ENCODE results near the gene LSM5. TPM values are rescaled to one million over a fixed set of nuclear protein-coding genes. Genes with fewer than 3 reads are reported as not detected.

LSM5 gene
- total and polyA plus RNA-seq, 9 of the 15 experiments (the other 6 are each of a cell fraction or from before 2014, with no cell fraction given), result 36.3 to 620 (median 186) TPM

DNA sequence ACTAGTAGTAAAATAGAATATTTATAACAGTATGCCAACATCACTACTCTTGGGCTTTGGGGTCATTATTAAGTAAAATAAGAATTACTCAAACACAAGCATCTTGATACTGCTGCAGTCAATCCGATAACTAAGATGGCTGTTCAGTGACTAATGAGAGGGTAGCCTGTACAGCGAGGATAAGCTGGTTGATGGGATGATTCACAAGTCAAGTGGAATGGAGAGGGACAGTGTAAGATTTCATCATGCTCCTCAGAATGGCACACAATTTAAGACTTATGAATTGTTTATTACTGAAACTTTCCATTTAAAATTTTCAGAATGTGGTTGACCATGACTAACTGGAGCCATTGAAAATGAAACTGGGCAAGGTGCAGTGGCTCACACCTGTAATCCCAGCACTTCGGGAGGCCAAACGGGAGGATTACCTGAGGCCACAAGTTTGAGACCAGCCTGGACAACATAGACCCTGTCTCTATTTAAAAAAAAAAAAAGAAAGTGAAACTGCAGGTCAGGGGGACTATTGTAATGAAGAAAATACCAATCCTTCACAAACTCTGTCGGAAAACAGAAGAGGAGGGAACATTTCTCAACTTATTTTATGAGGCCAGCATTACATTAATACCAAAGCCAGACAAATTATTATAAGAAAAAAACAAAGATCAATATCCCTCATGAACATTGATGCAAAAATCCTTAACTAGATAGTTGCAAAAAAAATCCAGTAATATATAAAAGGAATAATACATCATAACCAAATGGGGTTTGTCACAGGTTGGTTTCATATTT is 16.3 kb upstream of the LSM5 start (continued):
- TF ChIP-seq ARID3A (IDR thresholded peaks at IDR 0.05; ENCODE audit: borderline replicate concordance, low read depth, low read length), result peak; percentile 97
- no peak for TF ChIP-seq NR2F6 (CRISPR knock-in tag; IDR thresholded peaks at IDR 0.05)
- peak; percentile 64; the same call in 1 of the 2 replicates for TF ChIP-seq FOXM1 (IDR thresholded peaks at IDR 0.05; ENCODE audit: low read depth)
- no peak for TF ChIP-seq FOXM1 (CRISPR knock-in tag; IDR thresholded peaks at IDR 0.05; ENCODE audit: low read depth)
- 0 out of 2 replicates have a peak, but pooled peaks have one; percentile 19 for TF ChIP-seq PTTG1 (tag; IDR thresholded peaks at IDR 0.05; ENCODE audit: low read depth)
- TF ChIP-seq, protein P1, sequence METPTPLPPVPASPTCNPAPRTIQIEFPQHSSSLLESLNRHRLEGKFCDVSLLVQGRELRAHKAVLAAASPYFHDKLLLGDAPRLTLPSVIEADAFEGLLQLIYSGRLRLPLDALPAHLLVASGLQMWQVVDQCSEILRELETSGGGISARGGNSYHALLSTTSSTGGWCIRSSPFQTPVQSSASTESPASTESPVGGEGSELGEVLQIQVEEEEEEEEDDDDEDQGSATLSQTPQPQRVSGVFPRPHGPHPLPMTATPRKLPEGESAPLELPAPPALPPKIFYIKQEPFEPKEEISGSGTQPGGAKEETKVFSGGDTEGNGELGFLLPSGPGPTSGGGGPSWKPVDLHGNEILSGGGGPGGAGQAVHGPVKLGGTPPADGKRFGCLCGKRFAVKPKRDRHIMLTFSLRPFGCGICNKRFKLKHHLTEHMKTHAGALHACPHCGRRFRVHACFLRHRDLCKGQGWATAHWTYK (CRISPR knock-in tag; IDR thresholded peaks at IDR 0.05), result peak; percentile 55; the same call in 1 of the 2 replicates
- no peak for TF ChIP-seq BDP1 (IDR thresholded peaks at IDR 0.05; ENCODE audit: insufficient read depth, insufficient read length)
- peak; percentile 60; the same call in 1 of the 2 replicates for TF ChIP-seq BACH1 (tag; IDR thresholded peaks at IDR 0.05)
- peak; percentile 88 for TF ChIP-seq STAT5A (IDR thresholded peaks at IDR 0.05; ENCODE audit: borderline replicate concordance, low read length)
- TF ChIP-seq ZNF780A (CRISPR knock-in tag; IDR thresholded peaks at IDR 0.05), result no peak
- peak; percentile 79 for TF ChIP-seq SMAD4 (CRISPR knock-in tag; conservative IDR thresholded peaks at IDR 0.05)
- TF ChIP-seq ZNF124 (CRISPR knock-in tag; IDR thresholded peaks at IDR 0.05), result no peak
- TF ChIP-seq CREBBP (IDR thresholded peaks at IDR 0.05; ENCODE audit: low read depth, low read length), result no peak
- TF ChIP-seq RHOXF2B (CRISPR knock-in tag; conservative IDR thresholded peaks at IDR 0.05), result 0 out of 2 replicates have a peak, but pooled peaks have one; percentile 41
- TF ChIP-seq ZNF395 (CRISPR knock-in tag; IDR thresholded peaks at IDR 0.05), result peak; percentile 78
- TF ChIP-seq RNF2 (IDR thresholded peaks at IDR 0.05), result peak; percentile 75
- no peak for TF ChIP-seq YBX1 (IDR thresholded peaks at IDR 0.05)
- TF ChIP-seq, protein P2, sequence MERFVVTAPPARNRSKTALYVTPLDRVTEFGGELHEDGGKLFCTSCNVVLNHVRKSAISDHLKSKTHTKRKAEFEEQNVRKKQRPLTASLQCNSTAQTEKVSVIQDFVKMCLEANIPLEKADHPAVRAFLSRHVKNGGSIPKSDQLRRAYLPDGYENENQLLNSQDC (CRISPR knock-in tag; IDR thresholded peaks at IDR 0.05), result no peak
- TF ChIP-seq, protein P3, sequence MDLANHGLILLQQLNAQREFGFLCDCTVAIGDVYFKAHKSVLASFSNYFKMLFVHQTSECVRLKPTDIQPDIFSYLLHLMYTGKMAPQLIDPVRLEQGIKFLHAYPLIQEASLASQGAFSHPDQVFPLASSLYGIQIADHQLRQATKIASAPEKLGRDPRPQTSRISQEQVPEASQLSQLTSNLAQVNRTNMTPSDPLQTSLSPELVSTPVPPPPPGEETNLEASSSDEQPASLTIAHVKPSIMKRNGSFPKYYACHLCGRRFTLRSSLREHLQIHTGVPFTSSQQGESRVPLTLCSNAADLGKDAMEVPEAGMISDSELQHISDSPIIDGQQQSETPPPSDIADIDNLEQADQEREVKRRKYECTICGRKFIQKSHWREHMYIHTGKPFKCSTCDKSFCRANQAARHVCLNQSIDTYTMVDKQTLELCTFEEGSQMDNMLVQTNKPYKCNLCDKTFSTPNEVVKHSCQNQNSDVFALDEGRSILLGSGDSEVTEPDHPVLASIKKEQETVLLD (IDR thresholded peaks at IDR 0.05), result peak; percentile 74; the same call in 1 of the 2 replicates
- peak; percentile 81; the same call in 1 of the 2 replicates for TF ChIP-seq DMBX1 (CRISPR knock-in tag; IDR thresholded peaks at IDR 0.05; ENCODE audit: borderline replicate concordance)
- peak; percentile 87 for TF ChIP-seq JUNB (CRISPR knock-in tag; conservative IDR thresholded peaks at IDR 0.05)
- TF ChIP-seq SP1 (CRISPR knock-in tag; IDR thresholded peaks at IDR 0.05), result peak; percentile 59

All from K562 (cell line).